Caco-2 (cell line): Measurements from ENCODE around the gene ADARB2. TPM values are rescaled to one million over a fixed set of nuclear protein-coding genes. Genes with fewer than 3 reads are reported as not detected.

Experiments used
- BruUV-seq: library from RNA; stranded (reverse); fragments of 400-500 nt; replicated peaks from 2 replicates; lab custom pipeline; 2021; lab: Mats Ljungman, UMichigan
- CTCF ChIA-PET: fragments of 300-600 bp; sonication (Branson Sonifier 250); formaldehyde crosslinking; loops from one replicate; lab custom pipeline; 2022; ENCODE audit warnings: antibody characterized with exemption; lab: Charles Lee
- POLR2A ChIA-PET: fragments of 300-600 bp; sonication (Branson Sonifier 250); formaldehyde crosslinking; loops from one replicate; lab custom pipeline; 2022; ENCODE audit warnings: antibody characterized with exemption; lab: Charles Lee
- DNase-seq, 2 experiments: peaks; one replicate each; pipeline versions ENCODE4 v3.0.0 to v3.0.0-alpha.2; 2020 to 2022
- H3K27me3 ChIP-seq: replicated peaks from 2 replicates; pipeline ENCODE4 v1.6.0; 2011; ENCODE audit warnings: low read length; ENCODE audit not compliant: control insufficient read depth, insufficient read depth
- H3K36me3 ChIP-seq: 2 replicates; pipeline ENCODE4 v1.5.1; 2011; ENCODE audit warnings: low read length; ENCODE audit not compliant: control insufficient read depth, insufficient read depth
- H3K4me1 ChIP-seq: fragments of 250-450 bp; sonication (Bioruptor Pico); 2 replicates; pipeline ENCODE4 v1.5.1; 2020; ENCODE audit warnings: mild to moderate bottlenecking
- H3K4me3 ChIP-seq: 2 replicates; pipeline ENCODE4 v1.5.1; 2011; ENCODE audit warnings: low read depth, mild to moderate bottlenecking, control low read depth, low read length
- H3K9me3 ChIP-seq: fragments of 250-450 bp; sonication (Bioruptor Pico); 2 replicates; pipeline ENCODE4 v1.5.1; 2020; ENCODE audit warnings: mild to moderate bottlenecking, moderate library complexity
- H3K27ac Mint-ChIP-seq: one replicate; pipeline ENCODE4 v1.8.0; 2022; ENCODE audit warnings: mixed read lengths; ENCODE audit not compliant: unreplicated experiment
- H3K27me3 Mint-ChIP-seq: one replicate; pipeline ENCODE4 v1.8.0; 2022; ENCODE audit warnings: mixed read lengths; ENCODE audit not compliant: insufficient read depth, unreplicated experiment
- H3K36me3 Mint-ChIP-seq: one replicate; pipeline ENCODE4 v1.8.0; 2022; ENCODE audit warnings: mild to moderate bottlenecking, mixed read lengths; ENCODE audit not compliant: insufficient read depth, unreplicated experiment
- H3K4me1 Mint-ChIP-seq: one replicate; pipeline ENCODE4 v1.8.0; 2022; ENCODE audit warnings: low read depth, mixed read lengths; ENCODE audit not compliant: unreplicated experiment
- H3K4me3 Mint-ChIP-seq: one replicate; pipeline ENCODE4 v1.8.0; 2022; ENCODE audit warnings: mild to moderate bottlenecking, moderate library complexity, mixed read lengths; ENCODE audit not compliant: unreplicated experiment
- H3K9me3 Mint-ChIP-seq: one replicate; pipeline ENCODE4 v1.8.0; 2022; ENCODE audit warnings: mixed read lengths; ENCODE audit not compliant: unreplicated experiment
- intact Hi-C: fragments of 100-400 bp; cut with micrococcal nuclease; formaldehyde crosslinking; loops from one replicate; pipeline ENCODE4 v1.10.0; 2022; ENCODE audit not compliant: unreplicated experiment
- total RNA-seq: library from RNA; stranded (reverse); gene quantifications from 2 replicates; pipeline ENCODE4 v1.2.3, GENCODE V29; 2022
- TF ChIP-seq, protein P1 (sequence below), 2 experiments: fragments of 200-600 bp in 1 of 2; IDR thresholded peaks; 1 replicate in 1 of 2; 2 replicates in 1 of 2; pipeline versions ENCODE4 v1.5.1 to v1.8.0; 2011 to 2022; ENCODE audit warnings: antibody characterized with exemption in 1 of 2, control low read depth in 1 of 2, inconsistent platforms in 1 of 2, low read depth in 1 of 2, low read length in 1 of 2, mild to moderate bottlenecking in 1 of 2, moderate library complexity in 1 of 2; ENCODE audit not compliant: insufficient read depth in 1 of 2, severe bottlenecking in 1 of 2, unreplicated experiment in 1 of 2

ADARB2 gene
- total RNA-seq, 1 experiment from 2014 or later: 0.27 TPM

DNA sequence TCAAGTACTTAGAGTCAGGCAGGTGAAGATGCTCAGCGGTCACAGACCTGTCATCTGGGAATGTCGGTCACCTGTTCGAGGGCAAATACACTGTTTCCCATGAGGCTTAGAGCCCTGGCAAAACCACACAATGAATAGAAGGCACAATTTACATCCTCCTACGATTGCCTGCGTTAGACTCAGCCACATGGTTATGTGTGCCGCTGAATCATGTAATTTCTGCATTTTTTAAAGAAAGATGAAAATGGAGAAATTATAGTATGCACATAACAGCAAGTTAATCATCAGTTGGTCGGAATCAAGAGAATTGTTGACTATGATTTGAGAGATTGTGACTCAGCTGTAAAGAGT lies 158.2 kb downstream of the ADARB2 start:
- H3K27me3 Mint-ChIP-seq: peaks cover 22% of the 10 kb centered on the region
- Histone ChIP-seq H3K27me3 (no peaks in the 10 kb centered on the region; the same call in 1 of the 2 replicates), H3K36me3 (no peaks in the 10 kb centered on the region), H3K4me3 (no peak overlapping the region), H3K9me3 (no peaks in the 10 kb centered on the region; the same call in 1 of the 2 replicates), H3K4me1 (no peaks in the 10 kb centered on the region)
- intact Hi-C loops: no loop called here
- ChIA-PET CTCF (no interaction called here), POLR2A (no interaction called here)
- no peaks in the 10 kb centered on the region for H3K36me3 Mint-ChIP-seq
- no peak for DNase-seq
- H3K9me3 Mint-ChIP-seq: no peaks in the 10 kb centered on the region
- BruUV-seq: no TSS peak
- no peak overlapping the region for H3K4me3 Mint-ChIP-seq
- TF ChIP-seq, protein P1, sequence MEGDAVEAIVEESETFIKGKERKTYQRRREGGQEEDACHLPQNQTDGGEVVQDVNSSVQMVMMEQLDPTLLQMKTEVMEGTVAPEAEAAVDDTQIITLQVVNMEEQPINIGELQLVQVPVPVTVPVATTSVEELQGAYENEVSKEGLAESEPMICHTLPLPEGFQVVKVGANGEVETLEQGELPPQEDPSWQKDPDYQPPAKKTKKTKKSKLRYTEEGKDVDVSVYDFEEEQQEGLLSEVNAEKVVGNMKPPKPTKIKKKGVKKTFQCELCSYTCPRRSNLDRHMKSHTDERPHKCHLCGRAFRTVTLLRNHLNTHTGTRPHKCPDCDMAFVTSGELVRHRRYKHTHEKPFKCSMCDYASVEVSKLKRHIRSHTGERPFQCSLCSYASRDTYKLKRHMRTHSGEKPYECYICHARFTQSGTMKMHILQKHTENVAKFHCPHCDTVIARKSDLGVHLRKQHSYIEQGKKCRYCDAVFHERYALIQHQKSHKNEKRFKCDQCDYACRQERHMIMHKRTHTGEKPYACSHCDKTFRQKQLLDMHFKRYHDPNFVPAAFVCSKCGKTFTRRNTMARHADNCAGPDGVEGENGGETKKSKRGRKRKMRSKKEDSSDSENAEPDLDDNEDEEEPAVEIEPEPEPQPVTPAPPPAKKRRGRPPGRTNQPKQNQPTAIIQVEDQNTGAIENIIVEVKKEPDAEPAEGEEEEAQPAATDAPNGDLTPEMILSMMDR (IDR thresholded peaks at IDR 0.05; ENCODE audit: insufficient read depth in 1 of 2, low read depth in 1 of 2, low read length in 1 of 2, severe bottlenecking in 1 of 2, unreplicated experiment in 1 of 2): no peak
- no peak overlapping the region for H3K27ac Mint-ChIP-seq
- H3K4me1 Mint-ChIP-seq: no peaks in the 10 kb centered on the region

DNA sequence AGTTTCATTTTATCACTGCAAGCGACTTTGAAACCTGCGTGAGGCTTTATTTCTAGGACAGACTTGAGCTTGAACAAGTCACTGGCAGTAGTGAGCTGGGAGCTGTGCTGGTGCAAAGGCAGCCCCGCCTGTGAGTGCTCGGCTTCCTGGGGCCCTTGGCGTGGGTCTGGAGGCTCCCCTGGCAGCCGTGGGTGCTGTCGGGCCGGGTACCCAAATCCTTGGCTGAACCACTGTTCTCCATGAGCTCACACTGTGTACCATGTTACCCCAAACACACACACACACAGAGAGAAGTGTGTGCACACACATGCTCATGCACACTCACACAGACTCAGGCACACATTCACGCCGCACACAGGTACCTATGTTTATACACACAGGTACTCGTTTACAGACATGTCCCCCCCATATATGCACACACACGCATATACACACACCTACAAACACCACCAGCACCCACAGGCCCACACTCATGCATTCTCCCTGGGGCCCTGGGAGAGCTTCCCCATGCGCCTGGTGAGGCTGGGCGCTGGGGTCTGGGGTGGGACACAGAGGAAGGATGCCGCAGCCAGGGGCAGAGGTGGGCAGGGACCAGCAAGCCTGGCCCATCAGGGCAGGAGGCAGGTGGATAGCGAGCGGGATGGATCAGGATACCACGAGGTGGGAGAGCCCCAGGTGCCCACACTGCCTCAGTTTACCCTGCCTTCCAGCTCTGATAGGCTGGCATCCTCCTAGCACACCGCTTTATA lies 158.8 kb downstream of the ADARB2 start:
- H3K36me3 ChIP-seq: no peaks in the 10 kb centered on the region
- POLR2A ChIA-PET: no interaction called here
- Mint-ChIP-seq H3K36me3 (no peaks in the 10 kb centered on the region), H3K27me3 (peaks cover 24% of the 10 kb centered on the region), H3K4me3 (no peak overlapping the region), H3K27ac (no peak overlapping the region), H3K9me3 (no peaks in the 10 kb centered on the region), H3K4me1 (no peaks in the 10 kb centered on the region)
- CTCF ChIA-PET: no interaction called here
- no TSS peak for BruUV-seq
- H3K4me3 ChIP-seq: no peak overlapping the region
- TF ChIP-seq, protein P1 (IDR thresholded peaks at IDR 0.05; ENCODE audit: insufficient read depth in 1 of 2, low read depth in 1 of 2, low read length in 1 of 2, severe bottlenecking in 1 of 2, unreplicated experiment in 1 of 2): no peak
- no peaks in the 10 kb centered on the region; the same call in 1 of the 2 replicates for H3K27me3 ChIP-seq
- H3K4me1 ChIP-seq: no peaks in the 10 kb centered on the region
- DNase-seq: peak in 1 of 2 experiments; percentile 18
- H3K9me3 ChIP-seq: no peaks in the 10 kb centered on the region
- intact Hi-C loops: no loop called here

DNA sequence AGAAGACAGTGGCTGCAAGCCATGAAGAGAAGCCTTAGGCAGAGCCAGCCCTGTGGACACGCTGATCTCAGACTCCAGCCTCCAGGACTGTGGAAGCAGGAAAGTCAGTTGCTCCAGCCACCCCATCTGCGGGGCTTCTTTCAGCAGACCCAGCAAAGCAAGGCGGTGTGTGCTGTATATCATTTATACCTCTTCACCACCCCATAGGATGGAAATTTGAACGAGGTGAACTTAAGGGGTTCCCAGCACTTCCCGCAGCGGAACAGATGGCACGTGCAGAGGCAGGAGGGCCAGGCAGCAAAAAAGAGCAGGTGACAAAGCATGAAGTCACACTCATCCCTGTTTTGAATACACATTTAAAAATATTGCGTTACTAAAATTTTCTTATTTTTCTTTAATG lies 159.4 kb downstream of the ADARB2 start:
- ChIA-PET POLR2A (no interaction called here), CTCF (no interaction called here)
- Histone ChIP-seq H3K4me3 (no peak overlapping the region), H3K36me3 (no peaks in the 10 kb centered on the region), H3K27me3 (no peaks in the 10 kb centered on the region; the same call in 1 of the 2 replicates), H3K4me1 (no peaks in the 10 kb centered on the region), H3K9me3 (no peaks in the 10 kb centered on the region)
- DNase-seq: peak in 1 of 2 experiments; percentile 29
- BruUV-seq: no TSS peak
- no peak overlapping the region for H3K4me3 Mint-ChIP-seq
- H3K27me3 Mint-ChIP-seq: peaks cover 24% of the 10 kb centered on the region
- no peaks in the 10 kb centered on the region for H3K36me3 Mint-ChIP-seq
- no peak overlapping the region for H3K27ac Mint-ChIP-seq
- H3K9me3 Mint-ChIP-seq: no peaks in the 10 kb centered on the region
- TF ChIP-seq, protein P1 (IDR thresholded peaks at IDR 0.05; ENCODE audit: insufficient read depth in 1 of 2, low read depth in 1 of 2, low read length in 1 of 2, severe bottlenecking in 1 of 2, unreplicated experiment in 1 of 2): no peak
- intact Hi-C loops: no loop called here
- H3K4me1 Mint-ChIP-seq: no peaks in the 10 kb centered on the region
